ENCODE results near the gene MYO1A. TPM values are rescaled to one million over a fixed set of nuclear protein-coding genes. Genes with fewer than 3 reads are reported as not detected.

The MYO1A gene
- 1 to 10 TPM; 1.7 to 2.0 TPM for total RNA-seq

DNA sequence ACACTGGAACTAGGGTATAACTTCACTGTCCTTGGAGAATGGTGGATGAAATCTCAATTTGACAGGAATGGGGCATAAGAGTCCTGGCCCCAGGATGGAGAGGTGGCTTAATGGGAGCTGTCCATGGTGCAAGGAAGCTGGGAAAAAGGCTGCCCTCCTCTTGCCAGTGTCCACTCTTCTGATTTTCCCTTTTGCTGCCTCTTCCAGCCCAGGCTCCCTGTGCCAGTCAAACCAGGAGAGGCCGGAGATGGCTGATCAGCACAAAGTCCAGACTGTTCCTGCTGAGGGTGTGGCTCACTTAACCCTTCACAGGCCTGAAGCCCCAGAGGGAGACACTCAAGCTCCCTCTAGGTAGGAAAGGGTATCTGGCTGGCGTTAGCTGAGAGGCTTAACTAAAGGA lies at the start of gene MYO1A:
Gene MYO1A (minus strand): TSS at position 240 of the 400 bp plus-strand sequence. CDS start 1,806 bp downstream, outside the sequence.
- ChIA-PET POLR2A (interaction anchor here (0.6 kb wide), 1 partner anchor 179 kb away, joined by 6 read pairs; no protein-coding TSS in a partner anchor), CTCF (interaction anchor here (1.2 kb wide), 1 partner anchor 13 kb away, joined by 4 read pairs; no protein-coding TSS in a partner anchor)

DNA sequence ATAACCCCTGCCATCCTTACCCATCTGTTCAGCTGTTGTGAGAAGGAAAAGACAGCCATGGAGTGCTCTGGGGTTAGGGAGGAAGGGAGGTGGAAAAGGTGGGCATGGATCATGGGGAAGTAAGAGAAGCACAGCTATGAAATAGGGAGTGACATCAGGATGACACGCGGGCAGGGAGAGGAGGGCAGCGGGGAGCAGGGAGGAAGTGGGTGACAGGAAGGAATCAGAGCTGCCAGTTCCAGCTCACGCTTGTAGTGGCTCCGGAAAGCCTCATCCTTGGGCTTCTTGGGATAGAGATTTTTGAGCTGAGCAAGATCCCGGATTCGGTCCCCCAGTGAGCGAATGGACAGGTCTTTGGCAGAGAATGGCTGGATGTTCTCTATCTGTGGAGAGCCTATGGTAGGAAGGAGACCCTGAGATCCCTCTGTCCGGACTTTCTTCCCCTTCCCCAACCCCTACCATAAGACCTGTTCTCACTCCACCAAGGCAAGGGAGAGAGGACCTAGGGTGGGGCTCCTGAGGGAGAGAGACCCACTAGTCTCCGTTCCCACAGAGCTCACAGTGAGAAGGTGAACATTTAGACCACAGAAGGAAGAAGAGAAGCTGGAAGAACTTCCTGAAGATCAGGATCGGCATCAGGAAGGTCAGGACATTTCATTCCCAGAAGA lies 49.3 kb upstream of the MYO1A start:
- CTCF ChIA-PET, result interaction anchor here (1.0 to 2.2 kb wide), 4 partner anchors 9 to 30 kb away, joined by 3 to 6 read pairs (median 4); no protein-coding TSS in a partner anchor
- POLR2A ChIA-PET, result interaction anchor here (0.6 to 1.4 kb wide), 3 partner anchors 10 to 29 kb away, joined by 3 to 5 read pairs (median 4); partner anchors contain the start of gene NAB2

DNA sequence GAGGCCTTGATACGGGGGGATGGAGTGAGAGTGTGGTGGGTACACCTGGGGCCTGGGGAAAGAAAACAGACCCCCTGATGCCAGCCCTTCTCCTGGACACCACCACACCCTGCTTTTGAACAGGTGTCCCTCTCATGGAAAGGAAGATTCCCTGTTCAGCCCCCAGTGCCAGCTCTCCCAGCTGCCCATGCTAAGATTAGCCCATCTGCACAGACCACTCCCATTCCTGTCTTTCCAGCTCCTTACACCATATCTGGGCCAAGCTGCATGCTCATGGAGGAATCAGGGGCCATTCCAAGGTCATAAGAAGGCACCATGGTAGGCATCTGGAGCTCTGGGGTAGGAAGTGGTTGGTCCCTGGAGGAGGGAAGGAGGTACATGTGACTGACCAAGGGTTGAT lies 48.6 kb upstream of the MYO1A start:
- ChIA-PET CTCF (interaction anchor here (2.2 kb wide), 1 partner anchor 29 kb away, joined by 6 read pairs; no protein-coding TSS in a partner anchor), POLR2A (interaction anchor here (1.2 to 1.4 kb wide), 2 partner anchors 9 to 14 kb away, joined by 3 to 5 read pairs; partner anchors contain the start of gene NAB2)

DNA sequence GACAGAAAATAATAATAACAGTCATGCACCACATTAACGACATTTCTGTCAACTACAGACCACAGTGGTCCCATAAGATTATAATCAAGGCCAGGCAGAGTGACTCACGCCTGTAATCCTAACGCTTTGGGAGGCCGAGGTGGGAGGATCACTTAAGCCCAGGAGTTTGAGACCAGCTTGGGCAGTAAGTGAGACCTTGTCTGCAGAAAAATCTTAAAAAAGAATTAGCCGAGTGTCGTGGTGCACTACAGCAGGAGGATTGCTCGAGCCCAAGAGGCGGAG lies 47.6 kb upstream of the MYO1A start:
- CTCF ChIA-PET, result interaction anchor here (0.8 to 1.7 kb wide), 3 partner anchors 15 to 28 kb away, joined by 3 to 6 read pairs (median 6); no protein-coding TSS in a partner anchor
- POLR2A ChIA-PET, result interaction anchor here (0.6 to 1.6 kb wide), 4 partner anchors 9 to 20 kb away, joined by 3 to 4 read pairs (median 4); no protein-coding TSS in a partner anchor

DNA sequence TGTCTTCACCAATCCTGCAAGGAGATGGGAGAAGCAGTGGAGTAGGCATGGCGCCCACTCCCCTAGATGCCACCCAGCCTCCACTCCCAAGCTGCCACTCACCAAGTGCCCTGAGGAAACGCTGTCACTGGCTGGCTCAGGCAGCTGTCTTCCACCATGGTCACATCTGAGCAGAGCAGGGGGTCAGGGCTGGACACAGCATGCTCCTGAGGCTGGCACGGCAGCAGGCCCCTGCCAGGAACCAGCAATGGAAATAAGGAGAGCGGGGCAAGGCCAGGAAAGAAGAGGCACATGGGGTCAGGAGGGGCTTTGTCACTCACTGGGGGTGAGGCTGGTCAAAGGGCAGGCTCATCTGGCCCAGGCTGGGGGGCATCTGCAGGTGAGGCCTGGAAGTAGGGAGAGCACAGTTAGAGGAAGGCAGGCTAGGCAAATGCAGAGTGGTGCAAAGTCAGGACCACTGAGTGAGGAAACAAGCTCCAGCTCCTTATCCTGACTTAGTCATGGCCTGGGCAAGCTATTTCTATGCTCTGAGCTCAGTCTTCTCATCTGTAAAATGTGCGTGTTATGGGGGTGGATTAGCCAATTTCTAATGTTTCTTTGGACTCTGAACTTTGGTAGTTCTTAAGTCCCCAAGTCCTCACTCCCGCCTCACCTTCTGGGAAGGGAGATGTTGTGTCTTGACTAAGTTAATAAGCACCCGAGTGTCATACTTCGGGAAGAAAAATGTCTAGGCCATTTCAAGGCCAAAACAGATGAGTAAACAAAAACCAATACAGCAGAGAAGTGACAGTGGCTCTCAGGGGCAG lies 47.0 kb upstream of the MYO1A start:
- CTCF ChIA-PET, result interaction anchor here (0.8 to 2.3 kb wide), 6 partner anchors 10 to 34 kb away, joined by 3 to 9 read pairs (median 4); no protein-coding TSS in a partner anchor
- POLR2A ChIA-PET, result interaction anchor here (0.6 to 1.6 kb wide), 3 partner anchors 17 to 380 kb away, joined by 3 to 4 read pairs (median 4); no protein-coding TSS in a partner anchor

DNA sequence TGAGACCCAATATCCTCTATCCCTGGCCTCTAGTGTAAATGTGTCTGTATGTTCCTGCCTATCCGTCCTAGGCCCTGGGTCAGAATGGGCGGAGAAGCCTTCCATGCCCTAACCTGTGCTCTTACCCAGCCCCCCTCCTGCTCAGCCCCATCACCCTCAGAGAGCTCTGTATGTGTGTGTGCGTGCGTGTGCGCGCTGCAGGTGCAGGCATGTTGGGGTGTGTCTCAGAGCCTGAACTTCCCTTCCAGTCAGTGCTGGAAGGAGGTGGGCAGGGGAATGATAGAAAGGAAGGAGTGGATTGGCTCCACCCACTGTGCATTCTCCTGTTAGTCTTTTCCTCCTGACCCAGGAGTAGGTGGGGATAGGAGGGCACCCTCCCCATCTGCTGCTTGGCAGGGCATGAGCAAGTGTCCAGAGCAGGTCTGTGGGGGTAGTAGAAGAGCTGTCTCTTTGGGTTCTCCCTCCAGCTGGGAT lies 46.2 kb upstream of the MYO1A start:
- POLR2A ChIA-PET, result interaction anchor here (1.2 kb wide), 1 partner anchor 381 kb away, joined by 3 read pairs; no protein-coding TSS in a partner anchor
- CTCF ChIA-PET, result interaction anchor here (1.0 to 5.0 kb wide), 8 partner anchors 8 to 33 kb away, joined by 3 to 48 read pairs (median 4); partner anchors contain the start of genes NEMP1 and STAT6

DNA sequence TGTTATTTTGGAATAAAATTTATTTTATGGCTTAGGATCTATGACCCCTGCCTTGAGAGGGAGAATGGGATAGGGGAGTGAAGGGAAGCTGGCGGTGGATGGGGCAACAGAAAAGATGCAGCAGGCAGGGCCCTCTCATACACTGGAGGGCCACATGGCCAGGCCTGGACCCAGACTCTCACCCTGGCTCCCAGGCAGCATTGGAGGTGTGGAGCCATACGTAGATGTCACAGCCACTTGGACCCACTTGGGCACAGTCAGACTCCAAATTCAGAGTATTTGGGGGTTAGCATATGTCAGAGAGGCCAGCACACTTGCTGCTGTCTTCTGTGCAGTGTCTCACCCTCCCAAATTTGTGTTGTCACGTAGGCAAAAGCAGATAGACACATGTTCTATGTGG lies 45.5 kb upstream of the MYO1A start:
- ChIA-PET POLR2A (no interaction called here), CTCF (interaction anchor here (1.1 to 5.0 kb wide), 4 partner anchors 8 to 26 kb away, joined by 3 to 48 read pairs (median 6); partner anchors contain the start of genes NEMP1 and STAT6)

DNA sequence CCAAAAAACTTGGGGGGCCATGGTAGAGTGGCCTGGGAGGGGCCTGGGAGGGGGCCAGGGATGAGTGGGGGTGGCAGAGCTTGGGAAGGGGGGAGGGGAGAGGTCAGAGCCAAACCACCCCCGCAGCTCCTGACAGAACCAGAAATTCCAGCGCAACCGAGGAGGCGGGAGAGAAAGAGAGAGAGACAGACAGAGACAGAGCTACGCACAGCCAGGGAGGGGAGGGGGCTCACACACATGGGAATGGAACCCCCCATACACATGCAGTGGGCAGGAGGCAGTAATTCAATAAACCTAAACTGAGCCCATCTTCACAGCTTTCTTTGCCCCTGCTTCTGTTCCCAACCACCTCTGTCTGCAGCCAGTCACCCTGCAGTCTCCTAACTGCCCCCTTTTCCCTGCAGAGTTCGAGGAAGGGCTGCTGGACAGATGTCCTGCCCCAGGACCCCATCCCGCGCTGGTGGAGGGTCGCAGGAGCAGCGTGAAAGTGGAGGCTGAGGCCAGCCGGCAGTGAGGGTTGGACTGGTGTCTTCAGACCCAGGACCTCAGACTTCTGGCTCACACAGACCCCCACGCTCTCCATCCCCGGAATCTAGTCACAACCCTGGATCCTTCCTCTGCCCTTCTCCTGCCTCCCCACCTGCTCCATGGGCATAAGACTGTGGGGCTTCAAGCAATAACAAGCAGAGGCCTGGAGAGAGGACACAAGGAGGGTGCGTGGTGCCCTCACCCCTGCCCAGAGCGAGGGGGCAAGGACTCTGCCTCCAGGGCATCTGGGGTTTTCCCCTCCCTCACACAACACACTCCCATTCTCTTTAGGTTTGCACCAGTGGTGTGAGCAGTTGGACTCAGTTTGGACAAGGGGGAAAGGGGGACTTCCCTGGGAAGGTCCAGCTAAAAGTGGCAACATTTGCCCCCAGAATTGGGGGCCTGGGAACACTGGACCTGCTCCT lies 44.6 kb upstream of the MYO1A start:
- CTCF ChIA-PET, result interaction anchor here (0.6 to 5.5 kb wide), 15 partner anchors 10 to 338 kb away, joined by 3 to 48 read pairs (median 4); partner anchors contain the start of genes NEMP1, STAT6 and ZBTB39
- POLR2A ChIA-PET, result interaction anchor here (0.6 to 2.8 kb wide), 6 partner anchors 10 to 599 kb away, joined by 3 to 31 read pairs (median 4); partner anchors contain the start of genes NEMP1 and STAT6

DNA sequence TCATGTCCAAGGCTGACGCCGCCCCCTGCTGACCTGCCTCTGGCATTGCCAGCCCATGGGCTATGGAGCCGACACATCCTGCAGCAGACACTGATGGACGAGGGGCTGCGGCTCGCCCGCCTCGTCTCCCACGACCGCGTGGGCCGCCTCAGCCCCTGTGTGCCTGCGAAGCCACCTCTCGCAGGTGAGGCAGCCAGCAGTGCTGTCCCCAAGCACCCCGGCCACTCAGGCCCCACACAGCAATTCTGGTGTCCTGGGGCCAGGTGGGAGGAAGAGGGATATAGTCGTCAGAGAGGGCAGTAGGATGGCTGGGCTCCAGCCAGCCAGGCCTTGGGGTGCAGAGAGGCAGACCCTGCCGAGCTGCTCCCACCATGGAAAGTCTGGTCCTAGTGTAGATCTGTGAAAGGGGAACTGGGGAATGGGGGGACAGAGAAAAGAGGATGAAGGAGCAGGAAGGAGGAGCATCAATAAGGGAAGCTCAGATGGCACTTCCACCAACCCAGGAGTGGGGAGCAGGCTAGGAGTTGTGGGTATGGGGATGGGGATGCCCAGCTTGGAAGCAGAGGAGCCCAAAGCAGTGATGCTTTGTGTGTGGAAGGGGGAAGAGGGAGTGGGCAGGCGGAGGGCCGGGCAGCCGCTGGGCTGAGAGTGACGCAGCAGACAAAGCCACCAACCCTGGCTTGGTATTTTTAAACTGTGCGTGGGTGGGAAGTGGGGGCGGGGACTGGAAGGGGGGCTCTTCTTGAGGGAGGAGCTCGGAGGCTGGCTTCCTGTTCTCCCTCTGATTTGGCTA lies 43.7 kb upstream of the MYO1A start:
- CTCF ChIA-PET, result interaction anchor here (0.6 to 5.5 kb wide), 14 partner anchors 11 to 337 kb away, joined by 3 to 48 read pairs (median 4); partner anchors contain the start of genes NEMP1, STAT6 and ZBTB39

DNA sequence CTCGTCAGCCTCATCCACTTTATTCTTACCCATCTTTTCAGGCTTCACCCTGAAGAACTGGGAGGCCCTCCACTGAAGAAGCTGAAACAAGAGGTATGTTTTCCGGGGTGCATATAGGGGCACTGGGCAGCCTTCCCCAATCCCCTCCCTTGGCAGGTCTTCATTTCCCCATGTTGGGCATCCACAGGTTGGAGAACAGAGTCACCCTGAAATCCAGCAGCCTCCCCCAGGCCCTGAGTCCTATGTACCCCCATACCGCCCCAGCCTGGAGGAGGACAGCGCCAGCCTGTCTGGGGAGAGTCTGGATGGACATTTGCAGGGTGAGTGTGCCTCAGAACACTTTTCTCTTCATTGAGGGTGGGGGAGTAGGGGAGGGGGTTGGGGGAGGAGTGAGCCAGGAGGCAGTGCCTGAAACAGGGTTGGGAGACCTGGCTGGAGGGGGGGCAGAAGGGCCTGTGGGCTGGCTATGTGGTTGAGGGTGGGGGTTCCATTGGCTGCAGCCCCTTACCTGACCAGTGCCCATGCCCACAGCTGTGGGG lies 43.0 kb upstream of the MYO1A start:
- CTCF ChIA-PET, result interaction anchor here (1.0 to 5.5 kb wide), 12 partner anchors 10 to 146 kb away, joined by 3 to 48 read pairs (median 6); partner anchors contain the start of genes NEMP1, STAT6 and ZBTB39

More for the DNA sequence above, 43.7 kb upstream of the MYO1A start:
- POLR2A ChIA-PET, result interaction anchor here (0.6 to 2.8 kb wide), 6 partner anchors 10 to 28 kb away, joined by 3 to 31 read pairs (median 5); partner anchors contain the start of genes NEMP1 and STAT6

DNA sequence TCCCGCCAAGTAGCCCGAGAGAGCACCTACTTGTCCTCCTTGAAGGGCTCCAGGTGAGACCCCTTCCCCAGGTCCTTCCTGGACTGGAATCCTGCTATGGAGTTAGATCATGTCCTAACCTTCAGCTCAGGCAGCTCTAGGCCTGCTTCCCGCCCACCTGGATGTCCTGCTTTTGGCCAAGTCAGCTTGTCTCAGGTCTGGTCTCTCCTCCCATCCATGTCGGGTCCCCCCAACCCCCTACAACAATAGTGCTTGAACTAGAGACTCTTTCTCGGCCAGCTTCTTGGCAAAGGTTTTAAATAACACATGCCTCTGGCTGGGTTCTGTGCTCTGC lies 42.6 kb upstream of the MYO1A start:
- CTCF ChIA-PET, result interaction anchor here (1.0 to 5.5 kb wide), 8 partner anchors 11 to 147 kb away, joined by 3 to 48 read pairs (median 6); partner anchors contain the start of gene STAT6
- POLR2A ChIA-PET, result interaction anchor here (0.7 to 2.8 kb wide), 3 partner anchors 8 to 18 kb away, joined by 4 to 31 read pairs (median 5); partner anchors contain the start of genes NEMP1 and STAT6

More for the DNA sequence above, 43.0 kb upstream of the MYO1A start:
- POLR2A ChIA-PET, result interaction anchor here (1.4 to 2.8 kb wide), 3 partner anchors 14 to 27 kb away, joined by 5 to 31 read pairs (median 5); partner anchors contain the start of genes NEMP1 and STAT6

DNA sequence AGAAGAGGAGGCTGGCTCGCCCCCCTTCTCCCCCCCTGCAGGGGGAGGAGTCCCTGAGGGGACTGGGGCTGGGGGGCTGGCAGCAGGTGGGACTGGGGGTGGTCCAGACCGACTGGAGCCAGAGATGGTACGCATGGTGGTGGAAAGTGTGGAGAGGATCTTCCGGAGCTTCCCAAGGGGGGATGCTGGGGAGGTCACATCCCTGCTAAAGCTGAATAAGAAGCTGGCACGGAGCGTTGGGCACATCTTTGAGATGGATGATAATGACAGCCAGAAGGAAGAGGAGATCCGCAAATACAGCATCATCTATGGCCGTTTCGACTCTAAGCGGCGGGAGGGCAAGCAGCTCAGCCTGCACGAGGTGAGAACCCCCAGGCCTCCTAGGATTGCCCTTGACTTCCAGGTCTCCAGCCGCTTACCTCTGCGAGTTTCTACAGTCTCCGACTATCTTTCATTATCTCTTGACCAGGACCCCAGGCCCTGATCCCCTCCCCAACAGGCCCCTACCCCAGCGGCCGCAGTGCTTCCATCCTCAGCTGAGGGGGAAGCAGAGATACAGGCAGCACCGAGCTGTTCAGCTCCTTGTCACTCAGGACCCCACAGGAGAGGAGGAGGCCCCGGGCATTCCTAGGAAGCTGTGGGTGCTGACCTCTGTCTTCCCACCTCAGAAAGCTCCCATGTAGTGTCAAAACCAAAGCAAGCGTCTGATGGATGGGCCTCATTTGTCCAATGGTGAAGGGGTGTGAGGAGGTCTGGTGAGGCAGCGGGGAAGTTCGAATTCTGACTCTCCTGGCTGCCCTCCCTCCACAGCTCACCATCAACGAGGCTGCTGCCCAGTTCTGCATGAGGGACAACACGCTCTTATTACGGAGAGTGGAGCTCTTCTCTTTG lies 42.0 kb upstream of the MYO1A start:
- CTCF ChIA-PET, result interaction anchor here (1.0 to 5.5 kb wide), 10 partner anchors 11 to 251 kb away, joined by 3 to 48 read pairs (median 3); partner anchors contain the start of genes NEMP1 and STAT6
- POLR2A ChIA-PET, result interaction anchor here (0.7 to 2.8 kb wide), 3 partner anchors 9 to 19 kb away, joined by 4 to 31 read pairs (median 5); partner anchors contain the start of genes NEMP1 and STAT6

DNA sequence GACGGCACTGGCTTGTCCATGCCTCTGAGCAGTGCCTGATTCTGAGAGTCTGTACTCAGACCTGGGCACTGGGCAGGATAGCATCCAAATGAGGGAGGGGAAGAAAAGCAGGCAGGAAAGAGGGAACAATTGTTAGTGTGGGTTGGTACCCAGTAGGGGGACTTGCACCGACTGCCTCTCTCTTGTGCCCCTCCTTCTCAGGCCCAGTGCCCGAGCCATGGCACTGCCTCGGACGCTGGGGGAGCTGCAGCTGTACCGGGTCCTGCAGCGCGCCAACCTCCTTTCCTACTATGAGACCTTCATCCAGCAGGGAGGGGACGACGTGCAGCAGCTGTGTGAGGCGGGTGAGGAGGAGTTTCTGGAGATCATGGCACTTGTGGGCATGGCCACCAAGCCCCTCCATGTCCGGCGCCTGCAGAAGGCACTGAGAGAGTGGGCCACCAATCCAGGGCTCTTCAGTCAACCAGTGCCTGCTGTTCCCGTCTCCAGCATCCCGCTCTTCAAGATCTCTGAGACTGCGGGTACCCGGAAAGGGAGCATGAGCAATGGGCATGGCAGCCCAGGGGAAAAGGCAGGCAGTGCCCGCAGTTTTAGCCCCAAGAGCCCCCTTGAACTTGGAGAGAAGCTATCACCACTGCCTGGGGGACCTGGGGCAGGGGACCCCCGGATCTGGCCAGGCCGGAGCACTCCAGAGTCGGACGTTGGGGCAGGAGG lies 41.2 kb upstream of the MYO1A start:
- POLR2A ChIA-PET, result interaction anchor here (3.8 kb wide), 1 partner anchor 20 kb away, joined by 19 read pairs; the partner anchor contains the start of gene STAT6
- CTCF ChIA-PET, result interaction anchor here (1.0 to 5.5 kb wide), 8 partner anchors 12 to 252 kb away, joined by 3 to 48 read pairs (median 6); partner anchors contain the start of genes NEMP1 and STAT6

DNA sequence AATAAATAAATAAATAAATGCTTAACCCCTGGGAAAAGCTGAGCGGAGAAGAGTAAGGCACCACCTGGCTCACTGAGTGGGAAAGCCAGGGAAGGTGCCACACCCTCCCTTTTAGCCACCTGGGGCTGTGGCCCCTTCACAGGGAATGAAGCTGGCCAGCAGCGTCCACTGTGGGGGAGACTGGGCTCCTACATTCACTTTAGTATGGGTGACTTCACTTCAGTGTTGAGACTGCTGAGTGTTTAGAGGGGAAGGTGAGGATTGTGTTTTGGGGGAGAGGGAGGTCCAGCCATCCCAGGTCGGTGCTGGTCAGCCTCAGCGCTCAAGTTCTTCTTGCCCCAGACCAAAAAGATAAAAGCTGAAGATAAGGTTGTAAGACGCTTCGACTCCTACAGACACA lies 40.6 kb upstream of the MYO1A start:
- CTCF ChIA-PET, result interaction anchor here (1.0 to 5.5 kb wide), 6 partner anchors 9 to 21 kb away, joined by 3 to 44 read pairs (median 4); partner anchors contain the start of genes NEMP1 and STAT6
- POLR2A ChIA-PET, result interaction anchor here (0.7 to 3.8 kb wide), 3 partner anchors 11 to 26 kb away, joined by 3 to 20 read pairs (median 19); partner anchors contain the start of genes NEMP1 and STAT6
